Mesodermal cell (in vitro differentiated cells): ENCODE data around the gene TMEM178B.
A peak's percentile ranks its signal among the peaks of the same experiment; 100 is the strongest.

Experiments used
- H3K27ac ChIP-seq: 2 replicates; pipeline ENCODE4 v1.7.0; 2013; ENCODE audit warnings: mild to moderate bottlenecking, low read depth, low read length, moderate library complexity; ENCODE audit not compliant: severe bottlenecking
- H3K36me3 ChIP-seq: 2 replicates; pipeline ENCODE4 v1.7.1; 2013; ENCODE audit warnings: mild to moderate bottlenecking, low read length, moderate library complexity; ENCODE audit not compliant: control insufficient read depth, insufficient read depth
- H3K4me1 ChIP-seq: one replicate; pipeline ENCODE4 v1.7.1; 2013; ENCODE audit warnings: mild to moderate bottlenecking, low read length; ENCODE audit not compliant: insufficient read depth, control insufficient read depth, poor library complexity, severe bottlenecking
- H3K4me3 ChIP-seq: 2 replicates; pipeline ENCODE4 v1.7.0; 2013; ENCODE audit warnings: low read length, control low read depth, mild to moderate bottlenecking; ENCODE audit not compliant: insufficient read depth, poor library complexity, severe bottlenecking; ENCODE audit errors: extremely low read depth
- H3K9me3 ChIP-seq: 2 replicates; pipeline ENCODE4 v1.7.1; 2013; ENCODE audit warnings: mild to moderate bottlenecking, low read length, moderate library complexity; ENCODE audit not compliant: control insufficient read depth
- WGBS, 2 experiments: methylation state at CpG; one replicate each; pipeline ENCODE4 v1.1.5; 2013; ENCODE audit warnings: missing lambda C conversion rate in 2 of 2; ENCODE audit not compliant: insufficient coverage in 2 of 2; 5-methylcytosine and 5-hydroxymethylcytosine counted together

The TMEM178B gene

GRCh38 chr7:141362580-141363435, 288.9 kb downstream of the TMEM178B start:
- peaks cover 60% of the 10 kb centered on the region for H3K4me1 ChIP-seq
- 77 to 82% methylated on average over 9 to 12 of the region's 13 CpGs for WGBS, 2 experiments
- peaks cover 13% of the 10 kb centered on the region for H3K9me3 ChIP-seq
- peak overlapping the region; percentile 98 for H3K27ac ChIP-seq
- no peaks in the 10 kb centered on the region for H3K36me3 ChIP-seq
- no peak overlapping the region for H3K4me3 ChIP-seq

- H3K9me3 ChIP-seq = peaks cover 13% of the 10 kb centered on the region
- WGBS, 2 experiments = no CpG with 5 or more reads among the region's 2 CpGs
- peak overlapping the region; percentile 98 for H3K27ac ChIP-seq
- no peaks in the 10 kb centered on the region for H3K36me3 ChIP-seq
- H3K4me3 ChIP-seq = no peak overlapping the region
- H3K4me1 ChIP-seq = peaks cover 63% of the 10 kb centered on the region
Measured at GRCh38 chr7:141363748-141364147, 289.9 kb downstream of the TMEM178B start.

- no peak overlapping the region for H3K4me3 ChIP-seq
Measured at GRCh38 chr7:141366091-141366621, 292.3 kb downstream of the TMEM178B start.

GRCh38 chr7:141369422-141369821, 295.6 kb downstream of the TMEM178B start:
- Histone ChIP-seq H3K4me3 (no peak overlapping the region), H3K9me3 (no peaks in the 10 kb centered on the region), H3K4me1 (peaks cover 27% of the 10 kb centered on the region), H3K36me3 (no peaks in the 10 kb centered on the region), H3K27ac (no peak overlapping the region)
- 82 to 100% methylated on average over 1 to 3 of the region's 4 CpGs for WGBS, 2 experiments

More at GRCh38 chr7:141366091-141366621, 292.3 kb downstream of the TMEM178B start:
- Histone ChIP-seq H3K27ac (peak overlapping the region; percentile 95), H3K9me3 (peaks cover 3% of the 10 kb centered on the region), H3K4me1 (peaks cover 55% of the 10 kb centered on the region), H3K36me3 (no peaks in the 10 kb centered on the region)
- 19 to 43% methylated on average over 3 of the region's 6 CpGs for WGBS, 2 experiments

GRCh38 chr7:141370178-141370577, 296.3 kb downstream of the TMEM178B start:
- no peaks in the 10 kb centered on the region for H3K36me3 ChIP-seq
- no peaks in the 10 kb centered on the region for H3K9me3 ChIP-seq
- H3K4me1 ChIP-seq = peaks cover 24% of the 10 kb centered on the region
- 91 to 95% methylated on average over 4 to 5 of the region's 5 CpGs for WGBS, 2 experiments
- no peak overlapping the region for H3K27ac ChIP-seq
- no peak overlapping the region for H3K4me3 ChIP-seq

- H3K36me3 ChIP-seq = no peaks in the 10 kb centered on the region
- H3K27ac ChIP-seq = no peak overlapping the region
- H3K4me1 ChIP-seq = peaks cover 19% of the 10 kb centered on the region
- H3K4me3 ChIP-seq = no peak overlapping the region
- 95% methylated on average over 4 to 5 of the region's 5 CpGs for WGBS, 2 experiments
- H3K9me3 ChIP-seq = no peaks in the 10 kb centered on the region
Measured at GRCh38 chr7:141370650-141371049, 296.8 kb downstream of the TMEM178B start.

- H3K4me3 ChIP-seq = no peak overlapping the region
- no peaks in the 10 kb centered on the region for H3K9me3 ChIP-seq
- H3K27ac ChIP-seq = no peak overlapping the region
- H3K36me3 ChIP-seq = no peaks in the 10 kb centered on the region
- WGBS, 2 experiments = 99% methylated on average over 9 of the region's 9 CpGs
- H3K4me1 ChIP-seq = no peaks in the 10 kb centered on the region
Measured at GRCh38 chr7:141374425-141374824, 300.6 kb downstream of the TMEM178B start.

GRCh38 chr7:141375442-141375841, 301.6 kb downstream of the TMEM178B start:
- Histone ChIP-seq H3K4me1 (no peaks in the 10 kb centered on the region), H3K9me3 (no peaks in the 10 kb centered on the region), H3K36me3 (no peaks in the 10 kb centered on the region), H3K27ac (no peak overlapping the region), H3K4me3 (no peak overlapping the region)
- 78 to 100% methylated on average over 1 of the region's 2 CpGs for WGBS, 2 experiments

- 73 to 100% methylated on average over 2 to 3 of the region's 4 CpGs for WGBS, 2 experiments
- Histone ChIP-seq H3K4me3 (no peak overlapping the region), H3K27ac (no peak overlapping the region)
Measured at GRCh38 chr7:141377906-141378305, 304.0 kb downstream of the TMEM178B start.

GRCh38 chr7:141378405-141378804, 304.5 kb downstream of the TMEM178B start:
- Histone ChIP-seq H3K4me1 (no peaks in the 10 kb centered on the region), H3K9me3 (no peaks in the 10 kb centered on the region), H3K4me3 (no peak overlapping the region), H3K27ac (no peak overlapping the region), H3K36me3 (no peaks in the 10 kb centered on the region)
- WGBS, 2 experiments = 82 to 87% methylated on average over 2 of the region's 2 CpGs

More at GRCh38 chr7:141377906-141378305, 304.0 kb downstream of the TMEM178B start:
- no peaks in the 10 kb centered on the region for H3K9me3 ChIP-seq
- H3K36me3 ChIP-seq = no peaks in the 10 kb centered on the region
- H3K4me1 ChIP-seq = no peaks in the 10 kb centered on the region
